A204.1 (cell line): Measurements from ENCODE around the gene PI4KA.
"Not testable (repeated sequence)": the region's sequence is repeated elsewhere in the genome, so short reads cannot be mapped to it uniquely, and the experiment has no call there.

Experiments used
- FAIRE-seq: peaks from 2 replicates; lab custom pipeline; 2012; peaks lifted over from hg19 to GRCh38; lab: Jason Lieb, UNC

The PI4KA gene

GRCh38 chr22:20775342-20775895 is 83.2 kb downstream of the PI4KA start:
- FAIRE-seq: no peak

DNA sequence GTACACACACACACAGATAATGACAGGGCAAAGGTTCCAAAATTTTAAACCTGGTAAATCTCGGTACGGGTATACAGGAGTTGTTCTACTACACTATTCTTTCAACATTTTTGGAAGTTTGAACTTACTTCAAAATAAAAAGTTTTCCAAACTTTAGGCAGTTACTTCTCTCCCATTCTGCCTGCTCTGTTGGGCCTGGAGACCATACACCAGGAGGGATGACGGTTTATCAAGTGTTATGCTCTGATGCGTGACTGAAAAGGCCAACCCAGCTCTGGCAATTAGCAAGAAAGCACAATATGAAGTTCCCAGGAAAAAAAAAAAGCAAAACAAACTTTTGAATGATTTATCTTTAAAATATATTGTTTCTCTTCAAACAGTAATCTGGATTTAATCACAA is 83.7 kb downstream of the PI4KA start:
- no peak for FAIRE-seq

- no peak for FAIRE-seq
Observed at GRCh38 chr22:20773793-20774212, 84.8 kb downstream of the PI4KA start, which contains the start of gene SERPIND1. SERPIND1 (plus strand) TSS chr22:20774113; CDS start chr22:20779313, 5,200 bp downstream.

DNA sequence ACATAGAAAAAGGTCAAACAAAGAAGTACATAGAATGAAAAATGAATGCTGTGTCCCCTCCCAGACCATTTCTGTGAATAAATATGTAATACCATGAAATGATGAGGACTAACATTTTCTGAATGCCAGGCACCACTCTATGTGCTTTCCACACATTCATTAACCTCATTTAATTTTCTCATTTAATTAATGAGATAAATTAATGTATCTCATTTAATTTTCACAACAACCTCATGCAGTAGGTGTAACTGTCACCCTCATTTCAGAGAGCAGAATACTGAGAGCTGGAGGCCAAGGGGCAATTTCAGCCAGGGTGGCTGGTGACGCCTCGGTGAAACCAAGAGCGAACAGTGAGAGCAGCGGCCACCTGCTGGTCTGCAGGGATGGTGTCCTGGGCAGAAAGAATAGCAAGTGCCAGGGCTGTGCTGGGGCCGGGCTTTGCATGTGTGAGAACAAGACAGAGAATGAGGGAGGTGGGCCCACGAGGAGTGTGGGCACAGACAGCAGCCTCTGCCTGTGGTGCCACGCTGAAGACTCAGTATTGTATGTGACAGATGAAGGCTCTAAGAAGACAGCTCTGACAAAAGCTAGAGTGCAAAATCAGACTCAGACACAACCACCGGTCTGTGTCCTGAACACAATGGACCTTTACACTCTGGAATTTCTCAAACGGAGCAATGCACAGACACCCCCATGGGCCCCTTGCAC is 86.5 kb downstream of the PI4KA start:
- FAIRE-seq: no peak

DNA sequence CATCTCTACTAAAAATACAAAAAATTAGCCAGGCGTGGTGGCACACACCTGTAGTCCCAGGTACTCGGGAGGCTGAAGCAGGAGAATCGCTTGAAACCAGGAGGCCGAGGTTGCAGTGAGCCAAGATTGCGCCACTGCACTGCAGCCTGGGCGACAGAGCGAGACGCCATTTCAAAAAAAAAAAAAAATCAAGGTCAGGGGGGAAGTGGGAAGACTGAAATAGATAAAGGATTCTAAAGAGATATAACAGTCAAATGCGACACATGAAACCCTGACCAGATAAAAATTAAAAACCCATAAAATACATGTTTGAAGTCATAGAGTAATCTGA is 89.2 kb downstream of the PI4KA start:
- not testable (repeated sequence) for FAIRE-seq

DNA sequence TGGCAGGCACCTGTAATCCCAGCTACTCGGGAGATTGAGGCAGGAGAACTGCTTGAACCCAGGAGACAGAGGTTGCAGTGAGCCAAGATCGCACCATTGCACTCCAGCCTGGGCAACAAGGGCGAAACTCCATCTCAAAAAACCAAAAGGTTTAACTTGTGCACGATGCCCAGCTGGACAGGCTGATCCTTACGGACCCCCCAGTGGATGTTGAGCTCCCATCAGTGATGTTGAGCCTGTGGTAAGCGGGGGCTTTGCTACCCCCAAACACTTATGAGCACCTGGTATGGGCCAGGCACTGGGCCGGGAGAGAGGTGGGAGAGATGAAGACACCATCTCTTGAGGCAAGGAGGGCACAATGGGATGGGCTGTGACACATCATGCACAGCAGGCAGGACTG is 92.1 kb downstream of the PI4KA start:
- FAIRE-seq: no peak

- FAIRE-seq: no peak
Observed at GRCh38 chr22:20765938-20766337, 92.7 kb downstream of the PI4KA start.

GRCh38 chr22:20764729-20765128 is 93.9 kb downstream of the PI4KA start:
- no peak for FAIRE-seq

GRCh38 chr22:20764471-20764720 is 94.2 kb downstream of the PI4KA start:
- FAIRE-seq: no peak

DNA sequence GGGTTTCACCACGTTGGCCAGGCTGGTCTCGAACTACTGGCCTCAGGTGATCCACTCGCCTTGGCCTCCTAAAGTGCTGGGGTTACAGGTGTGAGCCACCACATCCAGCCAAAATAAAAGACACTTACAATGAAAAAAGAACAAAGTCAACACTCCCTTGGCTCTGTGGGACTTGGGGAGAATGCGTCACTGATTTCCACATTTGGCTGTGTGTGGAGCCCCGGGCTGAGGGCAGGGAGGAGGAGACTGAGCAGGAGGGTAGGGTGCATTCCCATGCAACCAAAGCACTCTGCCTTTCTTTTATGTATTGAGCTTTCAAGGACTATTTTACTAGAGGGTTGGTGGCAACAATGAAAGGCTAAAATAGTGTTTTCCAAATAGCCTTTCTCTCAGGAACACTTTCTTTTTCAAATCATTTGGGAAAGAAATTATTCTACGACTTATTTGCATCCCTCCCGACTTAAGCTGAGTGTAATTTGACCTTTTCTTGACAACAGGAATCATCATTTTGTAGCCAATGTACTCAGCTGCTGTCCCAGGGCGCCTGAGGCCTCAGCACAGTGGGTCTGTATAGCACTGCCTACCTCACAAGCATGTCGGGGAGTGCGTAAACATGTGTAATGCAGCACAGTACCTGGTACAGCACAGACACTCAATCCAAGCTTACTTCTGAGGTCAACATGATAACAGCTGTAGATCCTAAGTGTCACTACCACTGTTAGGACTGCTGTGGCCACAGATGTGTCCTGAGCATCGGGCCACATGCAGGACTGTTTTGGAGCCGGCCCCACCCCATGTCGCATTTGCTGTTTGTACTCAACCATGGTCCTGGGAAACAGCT is 94.8 kb downstream of the PI4KA start:
- no peak for FAIRE-seq

DNA sequence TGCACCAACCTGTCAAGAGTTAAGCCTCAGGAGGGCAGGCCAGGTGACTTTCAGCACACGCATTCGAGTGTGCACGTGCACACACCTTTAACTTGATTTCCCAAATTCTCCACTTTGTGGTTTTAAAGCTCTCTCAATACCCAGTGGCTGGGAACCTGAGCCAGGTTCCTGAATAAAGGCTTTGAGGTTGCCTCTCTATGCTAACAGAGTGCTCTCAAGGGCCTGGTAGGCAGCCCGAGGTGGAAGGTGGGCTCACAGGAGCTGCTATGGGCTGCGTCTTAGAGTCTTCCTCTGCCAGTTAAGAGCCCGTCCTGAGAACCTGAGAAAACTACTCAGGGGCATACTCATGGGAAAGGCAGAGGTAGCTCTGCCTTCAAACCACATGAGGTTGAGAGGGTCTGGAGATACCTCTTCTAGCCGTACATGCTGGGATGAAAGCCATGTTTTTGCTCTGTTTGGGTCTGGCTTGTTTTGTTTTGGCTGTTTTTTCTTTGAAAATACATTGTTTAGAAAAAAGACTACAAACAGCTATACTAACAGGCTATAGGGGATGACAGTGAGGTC is 96.3 kb downstream of the PI4KA start:
- no peak for FAIRE-seq

- no peak for FAIRE-seq
Observed at GRCh38 chr22:20761536-20761935, 97.1 kb downstream of the PI4KA start.

DNA sequence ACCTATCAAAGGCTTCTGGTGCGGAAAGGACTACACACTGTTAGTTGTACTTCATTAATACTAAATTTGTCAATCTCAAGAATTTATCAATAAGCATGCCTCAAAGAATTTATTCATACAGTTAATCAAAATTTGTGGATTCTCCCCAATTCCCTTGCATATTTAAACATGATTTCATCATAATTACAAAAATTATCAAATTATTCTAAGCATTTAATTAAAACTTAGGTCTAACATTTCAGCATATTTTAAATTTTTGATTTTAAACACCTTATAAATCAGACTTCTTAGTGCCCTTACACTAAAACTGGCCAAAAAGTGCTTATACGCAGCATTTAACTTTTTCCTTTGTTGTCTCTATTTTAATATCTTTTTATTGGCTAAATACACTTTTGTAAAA is 98.5 kb downstream of the PI4KA start:
- no peak for FAIRE-seq

DNA sequence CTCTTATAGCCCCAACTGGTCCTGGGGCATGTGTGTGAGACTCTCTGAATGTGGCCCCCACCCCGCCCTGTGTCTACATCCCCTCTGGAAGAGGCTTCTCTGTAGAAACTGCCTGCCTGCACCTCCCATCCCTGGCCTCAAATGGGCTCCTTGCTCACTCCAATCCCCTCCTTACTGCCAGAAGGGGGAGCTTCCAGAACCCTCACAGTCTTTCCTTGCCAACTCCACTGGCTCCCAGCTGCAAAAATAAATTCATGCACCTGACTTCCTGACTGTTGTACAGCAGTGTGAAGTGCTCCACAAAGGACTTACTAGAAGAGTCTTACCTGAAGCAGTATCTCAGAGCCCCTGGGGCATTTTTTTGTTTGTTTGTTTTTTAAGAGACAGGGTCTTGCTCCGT is 99.9 kb downstream of the PI4KA start:
- no peak for FAIRE-seq

- FAIRE-seq: no peak
Observed at GRCh38 chr22:20756846-20757245, 101.8 kb downstream of the PI4KA start.

- FAIRE-seq: no peak
Observed at GRCh38 chr22:20752873-20753272, 105.7 kb downstream of the PI4KA start.

- no peak for FAIRE-seq
Observed at GRCh38 chr22:20752104-20752741, 106.4 kb downstream of the PI4KA start.

- FAIRE-seq: no peak
Observed at GRCh38 chr22:20751185-20751851, 107.3 kb downstream of the PI4KA start.

DNA sequence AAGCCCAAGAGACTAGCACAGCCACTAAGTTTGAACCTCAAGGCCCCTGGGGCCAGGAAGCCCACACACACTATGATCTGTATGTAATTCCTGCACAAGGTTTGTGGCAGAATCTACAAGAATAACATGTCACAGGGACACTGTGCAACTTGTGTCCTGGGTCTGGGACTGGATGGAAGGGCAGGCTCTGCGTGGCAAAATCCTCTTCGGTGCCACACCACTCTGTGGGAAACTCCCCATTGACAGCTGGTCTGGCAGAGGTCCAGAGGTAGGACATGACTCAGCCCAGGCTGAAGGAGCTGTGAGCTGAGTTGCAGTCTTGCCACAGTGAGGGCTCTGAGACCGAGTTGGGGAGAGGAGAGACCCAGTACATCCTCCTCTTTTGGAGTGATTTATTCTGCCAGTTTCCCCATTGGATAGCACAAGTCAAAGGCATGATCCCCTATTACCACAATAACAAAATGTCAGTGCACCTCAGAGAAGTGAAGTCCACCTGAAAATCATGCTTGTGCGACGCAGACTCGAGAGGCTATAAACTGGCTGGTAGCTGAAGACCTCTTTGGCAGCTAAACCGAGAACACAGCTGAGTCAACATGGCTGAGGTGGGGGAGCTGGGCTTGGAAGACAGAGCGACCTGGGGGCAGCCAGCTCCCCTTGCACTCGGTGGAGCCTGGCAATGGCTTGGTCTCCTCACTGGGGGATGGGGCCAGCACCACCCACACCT is 108.0 kb downstream of the PI4KA start:
- FAIRE-seq: no peak

DNA sequence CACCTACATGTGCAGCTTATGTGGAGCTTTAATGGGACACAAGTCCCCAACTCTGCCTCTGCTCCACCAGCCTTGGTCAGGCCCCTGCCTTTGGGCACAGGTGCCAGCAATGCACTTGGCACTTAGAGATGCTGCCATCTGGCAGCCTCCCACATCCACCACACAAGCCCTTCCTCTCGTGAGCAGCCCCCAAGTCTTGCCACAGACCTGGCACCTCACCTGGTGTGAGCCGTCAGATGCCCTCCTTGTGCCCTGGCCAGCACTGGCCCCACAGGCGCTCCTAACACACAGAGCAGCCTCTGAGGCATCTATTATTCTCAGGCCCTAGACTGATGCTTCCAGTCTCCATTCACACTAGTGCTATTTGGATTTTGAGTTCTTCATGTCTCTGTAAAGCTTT is 109.2 kb downstream of the PI4KA start:
- FAIRE-seq: no peak

DNA sequence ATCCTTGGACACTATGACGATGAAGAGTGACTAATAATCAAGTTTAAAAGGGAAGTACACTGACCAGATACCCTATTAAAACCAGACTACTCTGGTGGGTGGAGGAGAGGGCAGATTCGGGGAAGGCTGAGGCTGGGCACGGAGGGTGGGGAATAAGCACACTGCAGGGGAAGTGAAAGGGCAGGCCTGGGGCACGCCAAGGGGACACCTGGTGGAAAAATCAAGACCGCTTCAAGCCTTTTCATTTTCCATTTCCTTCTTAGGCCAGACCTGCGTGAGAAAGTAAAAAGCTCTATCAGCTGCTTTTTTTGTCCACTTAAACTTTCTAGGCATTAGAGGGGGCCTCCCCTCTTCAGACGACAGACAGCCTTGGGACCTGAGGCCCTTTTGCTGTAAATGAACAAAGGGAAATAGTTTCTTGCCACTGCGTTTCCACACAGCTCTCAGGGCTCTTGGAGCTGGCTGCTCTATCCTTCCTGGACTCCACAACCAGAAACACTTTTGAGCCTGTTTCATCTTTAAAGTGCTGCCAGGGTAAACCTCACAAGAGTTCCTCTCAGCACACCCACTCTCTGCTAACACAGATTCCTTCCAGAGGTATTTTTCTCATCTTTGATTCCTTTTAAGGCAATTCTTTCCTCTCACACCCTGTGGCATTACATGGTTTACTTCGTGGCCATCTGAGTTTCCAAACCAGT is 109.7 kb downstream of the PI4KA start:
- FAIRE-seq: no peak
